Activated CD8-positive, alpha-beta memory T cell treated with anti-CD3 and anti-CD28 coated beads, Interleukin-2, amount 50 U/mL, for 1 hour (primary cell): ENCODE data around the gene WDFY4.

Experiments used
- DNase-seq: peaks from one replicate; pipeline ENCODE4 v3.0.0-alpha.2; 2020; ENCODE audit errors: extremely low read depth

WDFY4 gene

GRCh38 chr10:48771234-48771633 lies 86.6 kb downstream of the WDFY4 start:
- DNase-seq = no peak

- no peak for DNase-seq
Observed at GRCh38 chr10:48772059-48772458, 87.4 kb downstream of the WDFY4 start.

- no peak for DNase-seq
Observed at GRCh38 chr10:48773580-48773979, 88.9 kb downstream of the WDFY4 start.

GRCh38 chr10:48774416-48775205 lies 89.9 kb downstream of the WDFY4 start:
- no peak for DNase-seq

- no peak for DNase-seq
Observed at GRCh38 chr10:48775206-48775517, 90.5 kb downstream of the WDFY4 start.

- DNase-seq = no peak
Observed at GRCh38 chr10:48776005-48776522, 91.4 kb downstream of the WDFY4 start.

GRCh38 chr10:48776528-48776927 lies 91.9 kb downstream of the WDFY4 start:
- DNase-seq = no peak

GRCh38 chr10:48777110-48777509 lies 92.4 kb downstream of the WDFY4 start:
- no peak for DNase-seq

- no peak for DNase-seq
Observed at GRCh38 chr10:48778193-48778857, 93.7 kb downstream of the WDFY4 start.

- DNase-seq = no peak
Observed at GRCh38 chr10:48779077-48779476, 94.4 kb downstream of the WDFY4 start.

GRCh38 chr10:48779546-48780152 lies 95.0 kb downstream of the WDFY4 start:
- no peak for DNase-seq

- no peak for DNase-seq
Observed at GRCh38 chr10:48780341-48780740, 95.7 kb downstream of the WDFY4 start.

- no peak for DNase-seq
Observed at GRCh38 chr10:48782386-48782785, 97.7 kb downstream of the WDFY4 start.

GRCh38 chr10:48784031-48784430 lies 99.4 kb downstream of the WDFY4 start:
- DNase-seq = no peak

- no peak for DNase-seq
Observed at GRCh38 chr10:48785796-48786195, 101.1 kb downstream of the WDFY4 start.

- no peak for DNase-seq
Observed at GRCh38 chr10:48786606-48787282, 102.1 kb downstream of the WDFY4 start.

GRCh38 chr10:48788554-48788953 lies 103.9 kb downstream of the WDFY4 start:
- DNase-seq = no peak

GRCh38 chr10:48789486-48790456 lies 105.1 kb downstream of the WDFY4 start:
- DNase-seq = no peak

GRCh38 chr10:48790457-48791044 lies 105.9 kb downstream of the WDFY4 start:
- DNase-seq = no peak

GRCh38 chr10:48791267-48791928 lies 106.7 kb downstream of the WDFY4 start:
- DNase-seq = no peak
